ENCODE data around the gene GRIP2. TPM values are rescaled to one million over a fixed set of nuclear protein-coding genes. Genes with fewer than 3 reads are reported as not detected.

GRIP2 gene
- total RNA-seq, 1 donor, result 1.7 TPM

- H3K4me3 ChIP-seq (ENCODE audit: low read depth, low read length), result no peak overlapping the region
- peak; percentile 3 for DNase-seq (ENCODE audit: low read depth)
- TF ChIP-seq CTCF (IDR thresholded peaks at IDR 0.05; ENCODE audit: insufficient read depth, low read depth, low read length), result no peak
Observed at GRCh38 chr3:14536837-14537589, 3.1 kb downstream of the GRIP2 start.

GRCh38 chr3:14536055-14536815 lies 3.9 kb downstream of the GRIP2 start:
- no peak for TF ChIP-seq CTCF (IDR thresholded peaks at IDR 0.05; ENCODE audit: insufficient read depth, low read depth, low read length)

GRCh38 chr3:14535616-14536015 lies 4.5 kb downstream of the GRIP2 start:
- no peak for TF ChIP-seq CTCF (IDR thresholded peaks at IDR 0.05; ENCODE audit: insufficient read depth, low read depth, low read length)
- DNase-seq (ENCODE audit: low read depth), result no peak
- H3K4me3 ChIP-seq (ENCODE audit: low read depth, low read length), result no peak overlapping the region

More at GRCh38 chr3:14536055-14536815, 3.9 kb downstream of the GRIP2 start:
- DNase-seq (ENCODE audit: low read depth), result no peak
- H3K4me3 ChIP-seq (ENCODE audit: low read depth, low read length), result no peak overlapping the region

- no peak overlapping the region for H3K4me3 ChIP-seq (ENCODE audit: low read depth, low read length)
- DNase-seq (ENCODE audit: low read depth), result no peak
- no peak for TF ChIP-seq CTCF (IDR thresholded peaks at IDR 0.05; ENCODE audit: insufficient read depth, low read depth, low read length)
Observed at GRCh38 chr3:14534516-14535191, 5.5 kb downstream of the GRIP2 start.

- no peak overlapping the region for H3K4me3 ChIP-seq (ENCODE audit: low read depth, low read length)
- no peak for DNase-seq (ENCODE audit: low read depth)
- TF ChIP-seq CTCF (IDR thresholded peaks at IDR 0.05; ENCODE audit: insufficient read depth, low read depth, low read length), result no peak
Observed at GRCh38 chr3:14533457-14533958, 6.6 kb downstream of the GRIP2 start.

- H3K4me3 ChIP-seq (ENCODE audit: low read depth, low read length), result no peak overlapping the region
- TF ChIP-seq CTCF (IDR thresholded peaks at IDR 0.05; ENCODE audit: insufficient read depth, low read depth, low read length), result no peak
- DNase-seq (ENCODE audit: low read depth), result peak; percentile 31
Observed at GRCh38 chr3:14532691-14533456, 7.3 kb downstream of the GRIP2 start.

Measured in fibroblast of villous mesenchyme (primary cell).